Transverse colon (tissue), 4 donors: ENCODE measurements around the gene IBA57. TPM values are rescaled to one million over a fixed set of nuclear protein-coding genes. Genes with fewer than 3 reads are reported as not detected.

Experiments used
- DNase-seq: peaks from one replicate; pipeline ENCODE4 v3.0.0-alpha.2; 2019
- H3K27ac ChIP-seq, 4 donors: fragments of 200-600 bp; sonication (generic); 2 replicates each; pipeline ENCODE4 v1.5.1; 2016 to 2018; ENCODE audit warnings: inconsistent platforms in 4 of 4
- H3K27me3 ChIP-seq: fragments of 200-600 bp; sonication (generic); 2 replicates; pipeline ENCODE4 v1.5.1; 2017; ENCODE audit warnings: inconsistent platforms
- H3K36me3 ChIP-seq, 4 donors: fragments of 200-600 bp; sonication (generic); 2 replicates each; pipeline ENCODE4 v1.5.1; 2017 to 2019; ENCODE audit warnings: inconsistent platforms in 4 of 4
- H3K4me1 ChIP-seq, 4 donors: fragments of 200-600 bp; sonication (generic); 2 replicates each; pipeline ENCODE4 v1.5.1; 2017 to 2020; ENCODE audit warnings: inconsistent platforms in 4 of 4
- H3K4me3 ChIP-seq, 4 donors: fragments of 200-600 bp; sonication (generic); 1 replicate in 1 of 4; 2 replicates in 3 of 4; pipeline versions ENCODE4 v1.5.1 to v1.6.1; 2017 to 2019; ENCODE audit warnings: inconsistent platforms in 4 of 4
- H3K9me3 ChIP-seq, 2 donors: fragments of 200-600 bp; sonication (generic); 2 replicates each; pipeline ENCODE4 v1.5.1; 2017 to 2019; ENCODE audit warnings: inconsistent platforms in 2 of 2
- EP300 ChIP-seq: sonication (generic); formaldehyde crosslinking; IDR thresholded peaks from one replicate; pipeline ENCODE4 v1.6.1; 2017; ENCODE audit warnings: antibody characterized with exemption, low read depth
- POLR2A ChIP-seq: fragments of 450-650 bp; IDR thresholded peaks from one replicate; pipeline ENCODE4 v1.6.1; 2016; ENCODE audit warnings: antibody characterized with exemption, mild to moderate bottlenecking, moderate library complexity
- POLR2AphosphoS5 ChIP-seq, 3 donors: sonication (generic); formaldehyde crosslinking; IDR thresholded peaks; one replicate each; pipeline ENCODE4 v1.6.1; 2016; ENCODE audit warnings: antibody characterized with exemption in 3 of 3
- WGBS, 2 donors: methylation state at CpG; one replicate each; pipeline ENCODE4 v1.1.5; 2018; ENCODE audit warnings: low coverage in 1 of 2; 5-methylcytosine and 5-hydroxymethylcytosine counted together
- in situ Hi-C, 4 donors: fragments of 200-750 bp; cut with MboI; loops; one replicate each; pipeline versions ENCODE4 v1.15.0 to v1.15.1; 2017; ENCODE audit warnings: low sequenced_read_pairs in 3 of 4, low pct_ligation_motif_present in 1 of 4, low pct_unique_long_range_greater_than_20kb in 1 of 4
- intact Hi-C: fragments of 100-400 bp; cut with DNase I; formaldehyde crosslinking; loops from one replicate; pipeline ENCODE4 v1.15.1; 2023; ENCODE audit warnings: low total_unique reads
- total RNA-seq, 4 donors: library from RNA; depleted of rRNA; stranded (reverse); fragments of >200 nt; gene quantifications; one replicate each; pipeline ENCODE4 v1.1.0, GENCODE V29; 2016
- TF ChIP-seq, protein P1 (sequence below), 5 experiments: fragments of 200-600 bp in 3 of 5; fragments of 450-650 bp in 2 of 5; sonication (generic) in 3 of 5; IDR thresholded peaks; 1 replicate in 2 of 5; 2 replicates in 3 of 5; pipeline ENCODE4 v1.5.1; 2016 to 2017; ENCODE audit warnings: antibody characterized with exemption in 5 of 5, inconsistent platforms in 3 of 5, mild to moderate bottlenecking in 2 of 5, moderate library complexity in 1 of 5

IBA57 gene
- total RNA-seq, 4 donors from 2014 or later = 7.5 to 13.5 (median 10.4) TPM

- peak overlapping the region in 1 of 4 donors; percentile 35 for H3K27ac ChIP-seq
- no peaks in the 10 kb centered on the region for H3K27me3 ChIP-seq
- 98% methylated on average over 25 of the region's 52 CpGs; no CpG with 5 or more reads in 1 of the 2 donors for WGBS, 2 donors
- peak overlapping the region in 2 of 4 donors; percentile 10 to 26 for H3K4me3 ChIP-seq
- intact Hi-C loops = no loop called here
- no peak for TF ChIP-seq EP300
- TF ChIP-seq POLR2AphosphoS5 (IDR thresholded peaks at IDR 0.05) = peak in 1 of 3 donors; percentile 67
- H3K9me3 ChIP-seq = no peaks in the 10 kb centered on the region
- no peaks in the 10 kb centered on the region for H3K36me3 ChIP-seq
- no peak for DNase-seq
- H3K4me1 ChIP-seq = peaks cover 0 to 13% (median 2%) of the 10 kb centered on the region in 4 donors
- in situ Hi-C loops = loop anchor here in 1 of 4 donors (10.0 kb wide), 1 partner anchor 50 kb away; no protein-coding TSS in a partner anchor
These were observed 9.1 kb downstream of the IBA57 start for GRCh38 chr1:228174482-228175315.

DNA sequence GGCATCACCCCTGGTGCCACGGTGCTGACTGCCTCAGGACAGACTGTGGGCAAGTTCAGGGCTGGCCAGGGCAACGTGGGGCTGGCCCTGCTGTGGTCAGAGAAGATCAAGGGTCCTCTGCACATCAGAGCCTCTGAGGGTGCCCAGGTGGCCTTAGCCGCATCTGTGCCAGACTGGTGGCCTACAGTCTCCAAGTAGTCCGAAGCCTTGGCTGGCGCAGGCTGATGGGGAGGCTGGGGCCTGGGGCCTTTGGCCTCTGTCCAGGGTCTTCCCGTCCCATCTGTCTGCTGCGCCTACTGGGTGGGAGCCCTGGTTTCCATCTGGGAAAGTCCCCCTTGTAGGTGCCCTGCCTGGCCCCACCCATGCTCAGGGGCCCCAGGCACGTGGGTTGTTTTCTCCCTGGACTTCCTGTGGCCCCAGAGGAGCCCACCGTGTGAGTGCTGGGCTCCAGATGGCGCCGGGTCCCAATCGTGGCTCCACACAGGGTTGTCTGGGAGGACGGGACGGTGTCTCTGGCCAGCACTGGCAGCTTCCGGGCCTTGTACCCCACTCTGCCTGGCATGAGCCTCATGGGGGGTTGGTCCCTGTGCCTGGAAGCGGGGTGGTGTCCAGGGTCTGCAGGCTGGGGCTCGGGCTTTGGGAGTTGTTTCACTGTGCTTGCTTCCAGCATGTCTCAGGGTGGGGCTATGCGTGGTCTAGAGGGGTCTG lies 9.9 kb downstream of the IBA57 start:
- Histone ChIP-seq H3K9me3 (no peaks in the 10 kb centered on the region), H3K36me3 (no peaks in the 10 kb centered on the region), H3K27ac (peak overlapping the region in 2 of 4 donors; percentile 35 to 43), H3K4me3 (peak overlapping the region in 1 of 4 donors; percentile 26), H3K27me3 (no peaks in the 10 kb centered on the region), H3K4me1 (peaks cover 0 to 13% (median 2%) of the 10 kb centered on the region in 4 donors)
- in situ Hi-C loops (loop anchor here in 1 of 4 donors (10.0 kb wide), 1 partner anchor 51 kb away; no protein-coding TSS in a partner anchor), intact Hi-C loops (no loop called here)
- 90% methylated on average over 16 of the region's 18 CpGs; no CpG with 5 or more reads in 1 of the 2 donors for WGBS, 2 donors
- no peak for DNase-seq
- TF ChIP-seq POLR2A = no peak
- no peak for TF ChIP-seq POLR2AphosphoS5 (IDR thresholded peaks at IDR 0.05)
- no peak for TF ChIP-seq EP300
- TF ChIP-seq, protein P1, sequence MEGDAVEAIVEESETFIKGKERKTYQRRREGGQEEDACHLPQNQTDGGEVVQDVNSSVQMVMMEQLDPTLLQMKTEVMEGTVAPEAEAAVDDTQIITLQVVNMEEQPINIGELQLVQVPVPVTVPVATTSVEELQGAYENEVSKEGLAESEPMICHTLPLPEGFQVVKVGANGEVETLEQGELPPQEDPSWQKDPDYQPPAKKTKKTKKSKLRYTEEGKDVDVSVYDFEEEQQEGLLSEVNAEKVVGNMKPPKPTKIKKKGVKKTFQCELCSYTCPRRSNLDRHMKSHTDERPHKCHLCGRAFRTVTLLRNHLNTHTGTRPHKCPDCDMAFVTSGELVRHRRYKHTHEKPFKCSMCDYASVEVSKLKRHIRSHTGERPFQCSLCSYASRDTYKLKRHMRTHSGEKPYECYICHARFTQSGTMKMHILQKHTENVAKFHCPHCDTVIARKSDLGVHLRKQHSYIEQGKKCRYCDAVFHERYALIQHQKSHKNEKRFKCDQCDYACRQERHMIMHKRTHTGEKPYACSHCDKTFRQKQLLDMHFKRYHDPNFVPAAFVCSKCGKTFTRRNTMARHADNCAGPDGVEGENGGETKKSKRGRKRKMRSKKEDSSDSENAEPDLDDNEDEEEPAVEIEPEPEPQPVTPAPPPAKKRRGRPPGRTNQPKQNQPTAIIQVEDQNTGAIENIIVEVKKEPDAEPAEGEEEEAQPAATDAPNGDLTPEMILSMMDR (IDR thresholded peaks at IDR 0.05) = no peak

DNA sequence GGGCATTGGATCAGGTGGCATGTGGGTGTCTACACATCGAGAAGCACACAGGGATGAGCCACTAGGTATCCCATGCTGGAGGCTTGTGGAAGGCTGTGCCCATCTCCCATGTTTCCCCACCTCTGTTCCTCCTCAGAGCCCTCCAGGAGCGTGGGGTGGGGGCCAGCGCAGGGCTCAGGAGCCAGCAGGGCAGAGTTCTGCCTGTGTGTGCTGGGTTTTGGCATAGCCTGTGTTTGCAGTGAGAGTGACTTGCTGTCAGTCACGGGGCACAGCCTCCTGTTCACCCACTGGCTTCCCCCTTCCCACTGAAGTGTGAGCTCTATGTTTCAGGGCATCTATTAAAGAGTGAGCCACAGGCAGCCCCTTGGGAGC lies 10.4 kb downstream of the IBA57 start:
- DNase-seq = no peak
- H3K4me1 ChIP-seq = peaks cover 0 to 13% (median 2%) of the 10 kb centered on the region in 4 donors
- intact Hi-C loops (no loop called here), in situ Hi-C loops (loop anchor here in 1 of 4 donors (10.0 kb wide), 1 partner anchor 51 kb away; no protein-coding TSS in a partner anchor)
- no peaks in the 10 kb centered on the region for H3K27me3 ChIP-seq
- 91% methylated on average over 4 of the region's 4 CpGs; no CpG with 5 or more reads in 1 of the 2 donors for WGBS, 2 donors
- H3K9me3 ChIP-seq = no peaks in the 10 kb centered on the region
- H3K36me3 ChIP-seq = no peaks in the 10 kb centered on the region
- peak overlapping the region in 2 of 4 donors; percentile 23 to 43 for H3K27ac ChIP-seq
- H3K4me3 ChIP-seq = no peak overlapping the region
- TF ChIP-seq, protein P1 (IDR thresholded peaks at IDR 0.05) = no peak
- no peak for TF ChIP-seq EP300
- TF ChIP-seq POLR2A = no peak
- no peak for TF ChIP-seq POLR2AphosphoS5 (IDR thresholded peaks at IDR 0.05)

DNA sequence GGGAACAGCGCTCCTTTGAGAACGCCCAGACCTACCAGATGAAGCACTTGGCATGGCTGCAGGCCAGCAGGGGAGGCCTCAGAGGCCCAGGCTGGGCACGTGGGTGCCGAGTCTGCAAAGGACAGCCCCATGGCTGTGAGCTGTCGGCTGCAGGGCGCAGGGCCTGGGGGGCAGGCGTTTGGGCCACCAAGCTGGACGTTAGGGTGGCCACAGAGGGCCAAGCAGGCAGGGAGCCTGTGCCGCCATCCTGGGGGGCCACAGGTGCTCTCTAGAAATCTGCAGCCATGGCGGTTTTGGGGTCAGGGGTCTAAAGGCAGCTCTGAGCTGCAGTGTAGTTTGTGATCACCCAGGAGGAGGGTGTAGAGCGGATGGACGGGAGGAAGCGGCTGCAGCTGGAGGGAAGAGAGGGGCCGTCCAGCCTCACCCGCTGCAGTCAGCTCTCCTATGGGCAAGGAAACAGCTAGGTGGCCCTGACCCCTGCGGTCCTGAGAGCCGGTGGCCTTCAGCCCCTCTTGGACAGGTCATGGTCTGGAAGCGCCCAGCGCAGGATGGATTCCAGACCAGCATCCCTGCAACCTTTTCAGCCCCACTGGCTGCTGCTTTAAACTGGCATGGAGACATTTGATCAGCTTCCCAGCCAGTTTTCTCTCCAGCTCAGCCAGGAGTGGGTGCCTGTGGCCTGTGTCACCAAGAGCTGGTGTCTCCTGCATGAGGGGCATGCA lies 11.0 kb downstream of the IBA57 start:
- in situ Hi-C loops = loop anchor here in 1 of 4 donors (10.0 kb wide), 1 partner anchor 52 kb away; no protein-coding TSS in a partner anchor
- Histone ChIP-seq H3K27me3 (no peaks in the 10 kb centered on the region), H3K27ac (peak overlapping the region in 2 of 4 donors; percentile 23 to 43), H3K4me1 (peaks cover 0 to 13% (median 2%) of the 10 kb centered on the region in 4 donors), H3K36me3 (no peaks in the 10 kb centered on the region), H3K9me3 (no peaks in the 10 kb centered on the region), H3K4me3 (no peak overlapping the region)
- 90% methylated on average over 19 of the region's 19 CpGs; no CpG with 5 or more reads in 1 of the 2 donors for WGBS, 2 donors
- DNase-seq = no peak
- intact Hi-C loops = no loop called here
- TF ChIP-seq, protein P1 (IDR thresholded peaks at IDR 0.05) = no peak
- TF ChIP-seq EP300 = no peak
- TF ChIP-seq POLR2A = no peak
- no peak for TF ChIP-seq POLR2AphosphoS5 (IDR thresholded peaks at IDR 0.05)
